ENCODE data around the gene IQCM.

IQCM gene

DNA sequence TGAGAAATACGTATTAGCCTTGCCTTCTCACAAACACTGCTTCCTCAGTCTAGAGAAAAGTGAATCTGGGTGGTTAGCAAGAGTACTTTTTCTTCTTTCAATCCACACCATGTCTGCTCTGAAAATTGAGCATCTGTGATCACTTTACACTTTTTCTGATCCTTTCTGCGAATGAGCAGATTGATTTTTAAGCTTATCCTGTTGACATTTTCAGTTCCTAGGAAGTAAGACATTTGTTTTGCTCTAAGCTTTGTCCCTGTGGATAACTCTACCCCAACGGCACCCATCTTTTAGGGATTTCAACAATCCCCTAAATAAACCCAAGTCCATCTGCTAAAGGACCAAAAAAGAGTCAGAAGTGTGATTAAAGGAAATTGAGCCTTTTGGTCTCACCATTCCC lies 487.5 kb downstream of the IQCM start:
- no peaks in the 10 kb centered on the region for H3K9me2 ChIP-seq (replicated peaks; ENCODE audit: low read depth, low read length)
- H3K27me3 ChIP-seq (ENCODE audit: insufficient read depth, low read length, poor library complexity, severe bottlenecking), result no peaks in the 10 kb centered on the region
- no peaks in the 10 kb centered on the region for H3K36me3 ChIP-seq (ENCODE audit: insufficient read depth, low read length)
- H4K20me1 ChIP-seq (ENCODE audit: insufficient read depth, low read length, poor library complexity, severe bottlenecking), result no peaks in the 10 kb centered on the region
- no peak overlapping the region for H2AFZ ChIP-seq (ENCODE audit: low read length)
- no peaks in the 10 kb centered on the region for H3K79me2 ChIP-seq (ENCODE audit: insufficient read depth, low read length)
- no peak overlapping the region for H3K4me3 ChIP-seq (ENCODE audit: low read length, poor library complexity, severe bottlenecking)
- no peak overlapping the region for H3K4me2 ChIP-seq (ENCODE audit: low read depth, low read length, poor library complexity, severe bottlenecking)
- no peaks in the 10 kb centered on the region for H3K4me1 ChIP-seq (ENCODE audit: insufficient read depth, low read length, poor library complexity, severe bottlenecking)
- no peaks in the 10 kb centered on the region for H3F3A ChIP-seq (ENCODE audit: low read depth)
- no peaks in the 10 kb centered on the region for H3K9me3 ChIP-seq (ENCODE audit: insufficient read depth, low read depth, low read length)
- TF ChIP-seq EZH2phosphoT487 (IDR thresholded peaks at IDR 0.05; ENCODE audit: borderline replicate concordance), result no peak
- TF ChIP-seq, protein P1, sequence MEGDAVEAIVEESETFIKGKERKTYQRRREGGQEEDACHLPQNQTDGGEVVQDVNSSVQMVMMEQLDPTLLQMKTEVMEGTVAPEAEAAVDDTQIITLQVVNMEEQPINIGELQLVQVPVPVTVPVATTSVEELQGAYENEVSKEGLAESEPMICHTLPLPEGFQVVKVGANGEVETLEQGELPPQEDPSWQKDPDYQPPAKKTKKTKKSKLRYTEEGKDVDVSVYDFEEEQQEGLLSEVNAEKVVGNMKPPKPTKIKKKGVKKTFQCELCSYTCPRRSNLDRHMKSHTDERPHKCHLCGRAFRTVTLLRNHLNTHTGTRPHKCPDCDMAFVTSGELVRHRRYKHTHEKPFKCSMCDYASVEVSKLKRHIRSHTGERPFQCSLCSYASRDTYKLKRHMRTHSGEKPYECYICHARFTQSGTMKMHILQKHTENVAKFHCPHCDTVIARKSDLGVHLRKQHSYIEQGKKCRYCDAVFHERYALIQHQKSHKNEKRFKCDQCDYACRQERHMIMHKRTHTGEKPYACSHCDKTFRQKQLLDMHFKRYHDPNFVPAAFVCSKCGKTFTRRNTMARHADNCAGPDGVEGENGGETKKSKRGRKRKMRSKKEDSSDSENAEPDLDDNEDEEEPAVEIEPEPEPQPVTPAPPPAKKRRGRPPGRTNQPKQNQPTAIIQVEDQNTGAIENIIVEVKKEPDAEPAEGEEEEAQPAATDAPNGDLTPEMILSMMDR (conservative IDR thresholded peaks at IDR 0.05; ENCODE audit: low read length), result no peak
- no peak overlapping the region for H3K9ac ChIP-seq (ENCODE audit: low read depth, low read length, poor library complexity, severe bottlenecking)

DNA sequence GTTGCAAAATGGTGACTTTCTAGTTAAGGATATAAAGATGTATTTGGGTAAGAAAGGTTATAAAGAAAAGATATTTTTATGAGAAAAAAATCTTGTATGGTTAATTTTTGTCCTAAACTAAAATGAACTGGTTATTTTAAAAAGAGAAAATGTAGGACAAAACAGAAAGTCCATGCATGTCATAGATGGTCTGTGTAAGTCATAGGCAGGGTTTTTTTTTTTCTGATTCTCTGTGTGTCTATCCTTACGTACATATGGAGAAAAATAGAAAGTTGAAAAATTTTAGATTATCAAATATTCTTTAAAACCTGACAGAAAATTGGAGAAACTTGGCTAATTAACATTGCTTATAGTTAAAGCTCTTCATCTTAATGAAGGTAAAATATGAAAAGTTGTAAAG lies 493.4 kb downstream of the IQCM start:
- Histone ChIP-seq H3K9me3 (ENCODE audit: insufficient read depth, low read depth, low read length) (no peaks in the 10 kb centered on the region), H4K20me1 (ENCODE audit: insufficient read depth, low read length, poor library complexity, severe bottlenecking) (no peaks in the 10 kb centered on the region), H3K9me2 (replicated peaks; ENCODE audit: low read depth, low read length) (no peaks in the 10 kb centered on the region), H3K79me2 (ENCODE audit: insufficient read depth, low read length) (no peaks in the 10 kb centered on the region), H3K9ac (ENCODE audit: low read depth, low read length, poor library complexity, severe bottlenecking) (no peak overlapping the region), H2AFZ (ENCODE audit: low read length) (no peak overlapping the region), H3K4me1 (ENCODE audit: insufficient read depth, low read length, poor library complexity, severe bottlenecking) (no peaks in the 10 kb centered on the region), H3K4me3 (ENCODE audit: low read length, poor library complexity, severe bottlenecking) (no peak overlapping the region), H3K36me3 (ENCODE audit: insufficient read depth, low read length) (no peaks in the 10 kb centered on the region), H3F3A (ENCODE audit: low read depth) (no peaks in the 10 kb centered on the region), H3K27me3 (ENCODE audit: insufficient read depth, low read length, poor library complexity, severe bottlenecking) (no peaks in the 10 kb centered on the region), H3K4me2 (ENCODE audit: low read depth, low read length, poor library complexity, severe bottlenecking) (no peak overlapping the region)
- TF ChIP-seq EZH2phosphoT487 (IDR thresholded peaks at IDR 0.05; ENCODE audit: borderline replicate concordance), result no peak
- TF ChIP-seq, protein P1 (conservative IDR thresholded peaks at IDR 0.05; ENCODE audit: low read length), result no peak

DNA sequence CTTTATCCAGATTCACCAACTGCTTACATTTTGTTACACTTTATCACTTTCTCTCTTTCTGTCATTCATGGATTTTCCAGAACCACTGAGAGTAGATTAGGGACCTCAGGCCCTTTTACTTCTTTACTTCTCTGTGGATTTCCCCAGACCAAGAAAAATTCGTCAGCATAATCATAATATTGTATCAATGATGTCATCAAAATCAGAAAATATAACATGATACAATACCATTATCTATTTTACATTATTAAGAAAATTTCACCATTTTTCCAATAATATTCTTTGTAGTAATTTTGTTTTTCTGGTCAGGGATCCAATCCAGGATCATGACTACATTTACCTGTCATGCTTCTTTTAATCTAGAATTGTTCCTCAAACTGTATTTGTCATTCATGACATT lies 494.2 kb downstream of the IQCM start:
- H3K4me2 ChIP-seq (ENCODE audit: low read depth, low read length, poor library complexity, severe bottlenecking), result no peak overlapping the region
- no peak overlapping the region for H2AFZ ChIP-seq (ENCODE audit: low read length)
- no peaks in the 10 kb centered on the region for H3K36me3 ChIP-seq (ENCODE audit: insufficient read depth, low read length)
- H3K27me3 ChIP-seq (ENCODE audit: insufficient read depth, low read length, poor library complexity, severe bottlenecking), result no peaks in the 10 kb centered on the region
- no peak overlapping the region for H3K4me3 ChIP-seq (ENCODE audit: low read length, poor library complexity, severe bottlenecking)
- no peak for TF ChIP-seq EZH2phosphoT487 (IDR thresholded peaks at IDR 0.05; ENCODE audit: borderline replicate concordance)
- no peaks in the 10 kb centered on the region for H3K9me3 ChIP-seq (ENCODE audit: insufficient read depth, low read depth, low read length)
- H3K79me2 ChIP-seq (ENCODE audit: insufficient read depth, low read length), result no peaks in the 10 kb centered on the region
- no peaks in the 10 kb centered on the region for H3F3A ChIP-seq (ENCODE audit: low read depth)
- no peaks in the 10 kb centered on the region for H3K4me1 ChIP-seq (ENCODE audit: insufficient read depth, low read length, poor library complexity, severe bottlenecking)
- H3K9ac ChIP-seq (ENCODE audit: low read depth, low read length, poor library complexity, severe bottlenecking), result no peak overlapping the region
- no peaks in the 10 kb centered on the region for H4K20me1 ChIP-seq (ENCODE audit: insufficient read depth, low read length, poor library complexity, severe bottlenecking)
- no peaks in the 10 kb centered on the region for H3K9me2 ChIP-seq (replicated peaks; ENCODE audit: low read depth, low read length)

DNA sequence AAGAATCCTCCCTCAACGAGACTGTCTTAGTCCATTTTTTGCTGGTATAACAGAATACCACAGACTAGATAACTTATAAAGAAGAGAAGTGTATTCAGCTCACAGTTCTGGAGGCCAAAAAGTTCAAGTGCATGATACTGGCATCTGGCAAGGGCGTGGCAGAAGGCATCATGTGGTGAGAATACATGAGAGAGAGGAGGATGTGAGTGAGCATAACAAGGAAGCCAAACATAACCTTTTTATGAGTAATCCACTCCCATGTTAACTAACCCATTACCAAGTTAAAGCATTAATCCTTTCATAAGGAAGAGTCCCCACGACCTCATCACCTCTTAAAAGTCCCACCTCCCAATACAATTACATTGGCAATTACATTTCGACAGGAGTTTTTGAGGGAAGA lies 504.6 kb downstream of the IQCM start:
- Histone ChIP-seq H3K27me3 (ENCODE audit: insufficient read depth, low read length, poor library complexity, severe bottlenecking) (no peaks in the 10 kb centered on the region), H3K4me1 (ENCODE audit: insufficient read depth, low read length, poor library complexity, severe bottlenecking) (no peaks in the 10 kb centered on the region), H3K4me2 (ENCODE audit: low read depth, low read length, poor library complexity, severe bottlenecking) (no peak overlapping the region), H3K9me3 (ENCODE audit: insufficient read depth, low read depth, low read length) (no peaks in the 10 kb centered on the region), H3K9me2 (replicated peaks; ENCODE audit: low read depth, low read length) (no peaks in the 10 kb centered on the region), H3F3A (ENCODE audit: low read depth) (no peaks in the 10 kb centered on the region), H3K36me3 (ENCODE audit: insufficient read depth, low read length) (no peaks in the 10 kb centered on the region), H4K20me1 (ENCODE audit: insufficient read depth, low read length, poor library complexity, severe bottlenecking) (no peaks in the 10 kb centered on the region), H2AFZ (ENCODE audit: low read length) (no peak overlapping the region), H3K9ac (ENCODE audit: low read depth, low read length, poor library complexity, severe bottlenecking) (no peak overlapping the region), H3K79me2 (ENCODE audit: insufficient read depth, low read length) (no peaks in the 10 kb centered on the region), H3K4me3 (ENCODE audit: low read length, poor library complexity, severe bottlenecking) (no peak overlapping the region)
- no peak for TF ChIP-seq EZH2phosphoT487 (IDR thresholded peaks at IDR 0.05; ENCODE audit: borderline replicate concordance)
- TF ChIP-seq, protein P1 (conservative IDR thresholded peaks at IDR 0.05; ENCODE audit: low read length), result no peak

Data from Loucy (cell line).